HCT116 (cell line): ENCODE measurements around the gene DGKZ. TPM values are rescaled to one million over a fixed set of nuclear protein-coding genes. Genes with fewer than 3 reads are reported as not detected.

Experiments used
- ATAC-seq: fragments of 200-7000 bp; cut with Tn5 transposase; 2 replicates; pipeline ENCODE4 v1.9.1; 2020; ENCODE audit warnings: mild to moderate bottlenecking, moderate library complexity
- BruUV-seq: library from RNA; stranded (reverse); fragments of 400-500 nt; replicated peaks from 2 replicates; lab custom pipeline; 2021; lab: Mats Ljungman, UMichigan
- CTCF ChIA-PET: fragments of 300-600 bp; sonication (Branson Sonifier 250); formaldehyde crosslinking; loops from one replicate; lab custom pipeline; 2021; ENCODE audit warnings: antibody characterized with exemption; lab: Charles Lee
- POLR2A ChIA-PET: fragments of 300-600, 350-600 bp; sonication (Branson Sonifier 250); formaldehyde crosslinking; loops from one replicate; lab custom pipeline; 2021; ENCODE audit warnings: antibody characterized with exemption; lab: Charles Lee
- RAD21 ChIA-PET, 2 experiments: fragments of 300-600 bp; sonication (Branson Sonifier 250); formaldehyde crosslinking; loops; one replicate each; lab custom pipeline; 2023; ENCODE audit warnings: low total read pairs in 2 of 2; ENCODE audit not compliant: uncharacterized antibody in 2 of 2, unreplicated experiment in 2 of 2, low non-redundant PET in 1 of 2; lab: Charles Lee
- DNase-seq: peaks from one replicate; pipeline ENCODE4 v3.0.0-alpha.2; 2010; ENCODE audit warnings: low read depth, low spot score
- H2AFZ ChIP-seq: fragments of 200-600 bp; shearing (Covaris generic), sonication (generic); 2 replicates; pipeline ENCODE4 v1.6.1; 2017; ENCODE audit warnings: low read depth, mixed run types, mixed read lengths, antibody characterized with exemption, low read length; ENCODE audit not compliant: poor library complexity, severe bottlenecking
- H3K27ac ChIP-seq: 2 replicates; pipeline ENCODE4 v1.5.1; 2012; ENCODE audit warnings: low read depth, low read length
- H3K27me3 ChIP-seq: fragments of 200-600 bp; sonication (generic); 2 replicates; pipeline ENCODE4 v1.6.1; 2016; ENCODE audit warnings: mixed run types, low read length, mixed read lengths; ENCODE audit not compliant: insufficient read depth
- H3K36me3 ChIP-seq, 2 experiments: fragments of 200-500 bp in 1 of 2; fragments of 200-600 bp in 1 of 2; sonication (Bioruptor generic) in 1 of 2; sonication (generic) in 1 of 2; 2 replicates each; pipeline versions ENCODE4 v1.5.1 to v1.6.1; 2014 to 2016; ENCODE audit warnings: low read length in 2 of 2, inconsistent platforms in 1 of 2, mixed read lengths in 1 of 2, mixed run types in 1 of 2; ENCODE audit not compliant: insufficient read depth in 2 of 2, control insufficient read depth in 1 of 2
- H3K4me1 ChIP-seq, 2 experiments: fragments of 200-600 bp in 1 of 2; sonication (generic) in 1 of 2; 2 replicates each; pipeline versions ENCODE4 v1.5.1 to v1.6.1; 2012 to 2017; ENCODE audit warnings: low read length in 2 of 2, inconsistent platforms in 1 of 2, mild to moderate bottlenecking in 1 of 2, mixed read lengths in 1 of 2, mixed run types in 1 of 2, moderate library complexity in 1 of 2; ENCODE audit not compliant: insufficient read depth in 2 of 2, control insufficient read depth in 1 of 2
- H3K4me2 ChIP-seq: fragments of 200-600 bp; sonication (generic); 2 replicates; pipeline ENCODE4 v1.6.1; 2017; ENCODE audit warnings: mixed run types, low read length, mixed read lengths
- H3K4me3 ChIP-seq, 2 experiments: fragments of 200-600 bp in 1 of 2; sonication (generic) in 1 of 2; replicated peaks in 1 of 2; 2 replicates each; pipeline ENCODE4 v1.5.1; 2011 to 2016; ENCODE audit warnings: low read length in 2 of 2, control low read depth in 1 of 2, low read depth in 1 of 2, mild to moderate bottlenecking in 1 of 2, mixed read lengths in 1 of 2, mixed run types in 1 of 2
- H3K79me2 ChIP-seq: fragments of 200-600 bp; sonication (generic); 2 replicates; pipeline ENCODE4 v1.6.1; 2017; ENCODE audit warnings: mild to moderate bottlenecking, mixed run types, low read length, moderate library complexity, mixed read lengths; ENCODE audit not compliant: insufficient read depth
- H3K9ac ChIP-seq: fragments of 200-600 bp; sonication (generic); 2 replicates; pipeline ENCODE4 v1.6.1; 2016; ENCODE audit warnings: low read length, mixed read lengths
- H3K9me2 ChIP-seq: fragments of 200-600 bp; sonication (generic), shearing (Covaris generic); 2 replicates; pipeline ENCODE4 v1.6.1; 2017; ENCODE audit warnings: mixed run types, mild to moderate bottlenecking, moderate library complexity; ENCODE audit not compliant: insufficient read depth
- H3K9me3 ChIP-seq, 2 experiments: fragments of 200-500 bp in 1 of 2; fragments of 200-600 bp in 1 of 2; sonication (Bioruptor generic) in 1 of 2; sonication (generic) in 1 of 2; 2 replicates each; pipeline ENCODE4 v1.6.1; 2014 to 2017; ENCODE audit warnings: low read length in 2 of 2, mixed read lengths in 2 of 2, inconsistent platforms in 1 of 2, low read depth in 1 of 2, mild to moderate bottlenecking in 1 of 2, mixed run types in 1 of 2, moderate library complexity in 1 of 2; ENCODE audit not compliant: control insufficient read depth in 1 of 2, insufficient read depth in 1 of 2
- H4K20me1 ChIP-seq: fragments of 200-600 bp; sonication (generic), shearing (Covaris generic); 2 replicates; pipeline ENCODE4 v1.6.1; 2017; ENCODE audit warnings: mixed run types, mild to moderate bottlenecking, moderate library complexity; ENCODE audit not compliant: insufficient read depth
- CEBPB ChIP-seq: IDR thresholded peaks from 2 replicates; pipeline ENCODE4 v1.6.1; 2012; ENCODE audit warnings: low read depth
- ELF1 ChIP-seq: IDR thresholded peaks from 2 replicates; pipeline ENCODE4 v1.6.1; 2012; ENCODE audit warnings: low read depth, borderline replicate concordance
- EZH2 ChIP-seq: fragments of 200-600 bp; sonication (generic); IDR thresholded peaks from 2 replicates; pipeline ENCODE4 v1.6.1; 2017; ENCODE audit warnings: antibody characterized with exemption, mixed run types
- EZH2phosphoT487 ChIP-seq: fragments of 200-600 bp; IDR thresholded peaks from 2 replicates; pipeline ENCODE4 v1.6.1; 2018; ENCODE audit warnings: antibody characterized with exemption, borderline replicate concordance
- JUND ChIP-seq: IDR thresholded peaks from 2 replicates; pipeline ENCODE4 v1.6.1; 2012
- POLR2A ChIP-seq: IDR thresholded peaks from 2 replicates; pipeline ENCODE4 v1.7.0; 2011; ENCODE audit warnings: borderline replicate concordance; ENCODE audit not compliant: insufficient read depth, insufficient read length; ENCODE audit errors: extremely low read depth
- POLR2AphosphoS5 ChIP-seq: IDR thresholded peaks from 2 replicates; pipeline ENCODE4 v1.6.1; 2011; ENCODE audit warnings: mild to moderate bottlenecking, low read depth, low read length, moderate library complexity
- SP1 ChIP-seq: IDR thresholded peaks from 2 replicates; pipeline ENCODE4 v1.6.1; 2012; ENCODE audit warnings: low read depth
- SRF ChIP-seq: IDR thresholded peaks from 2 replicates; pipeline ENCODE4 v1.6.1; 2012; ENCODE audit warnings: low read depth
- TCF7L2 ChIP-seq: IDR thresholded peaks from 2 replicates; pipeline ENCODE4 v1.7.0; 2011; ENCODE audit warnings: borderline replicate concordance, inconsistent platforms; ENCODE audit not compliant: insufficient read depth, insufficient read length; ENCODE audit errors: extremely low read depth
- ZNF274 ChIP-seq: fragments of 200-500 bp; sonication (Bioruptor generic); IDR thresholded peaks from 2 replicates; pipeline ENCODE4 v1.6.1; 2014; ENCODE audit warnings: mild to moderate bottlenecking, low read depth, low read length, inconsistent platforms
- intact Hi-C: fragments of 100-400 bp; cut with micrococcal nuclease; formaldehyde crosslinking; loops from 2 replicates; pipeline ENCODE4 v1.10.0; 2022
- total RNA-seq: library from RNA; stranded (reverse); gene quantifications from one replicate; pipeline ENCODE4 v1.2.1, GENCODE V29; 2021; ENCODE audit not compliant: unreplicated experiment
- TF ChIP-seq, protein P1 (sequence below): IDR thresholded peaks from 2 replicates; pipeline ENCODE4 v1.6.1; 2012; ENCODE audit warnings: low read depth

Gene DGKZ
- total RNA-seq, 1 experiment from 2014 or later = 70.2 TPM

DNA sequence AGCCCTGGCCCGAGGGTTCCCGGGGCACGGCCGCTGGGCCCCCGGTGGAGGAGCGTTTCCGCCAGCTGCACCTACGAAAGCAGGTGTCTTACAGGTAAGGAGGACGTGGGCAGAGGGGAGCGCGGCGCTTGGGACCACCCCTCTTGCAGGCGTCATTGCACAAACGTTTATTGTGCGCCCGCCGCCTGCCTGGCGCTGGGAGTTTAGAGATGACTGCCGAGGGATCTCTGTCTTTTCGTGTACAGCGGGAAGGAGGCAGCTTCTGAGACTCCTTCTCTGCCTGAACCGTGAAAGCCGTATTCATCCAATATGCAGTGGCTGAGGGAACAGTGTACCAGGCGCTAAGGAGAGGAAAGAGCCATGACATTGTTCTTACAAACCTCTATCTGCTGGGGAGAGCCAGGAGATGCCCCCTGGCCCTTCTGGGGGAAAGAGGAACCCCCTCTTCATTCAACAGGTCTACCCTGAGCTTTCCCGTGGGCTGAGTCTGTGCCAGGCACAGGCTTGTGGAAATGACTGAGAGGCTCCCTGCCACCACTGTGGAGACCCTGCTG lies 13.8 kb upstream of the DGKZ start (continued):
- TF ChIP-seq, protein P1, sequence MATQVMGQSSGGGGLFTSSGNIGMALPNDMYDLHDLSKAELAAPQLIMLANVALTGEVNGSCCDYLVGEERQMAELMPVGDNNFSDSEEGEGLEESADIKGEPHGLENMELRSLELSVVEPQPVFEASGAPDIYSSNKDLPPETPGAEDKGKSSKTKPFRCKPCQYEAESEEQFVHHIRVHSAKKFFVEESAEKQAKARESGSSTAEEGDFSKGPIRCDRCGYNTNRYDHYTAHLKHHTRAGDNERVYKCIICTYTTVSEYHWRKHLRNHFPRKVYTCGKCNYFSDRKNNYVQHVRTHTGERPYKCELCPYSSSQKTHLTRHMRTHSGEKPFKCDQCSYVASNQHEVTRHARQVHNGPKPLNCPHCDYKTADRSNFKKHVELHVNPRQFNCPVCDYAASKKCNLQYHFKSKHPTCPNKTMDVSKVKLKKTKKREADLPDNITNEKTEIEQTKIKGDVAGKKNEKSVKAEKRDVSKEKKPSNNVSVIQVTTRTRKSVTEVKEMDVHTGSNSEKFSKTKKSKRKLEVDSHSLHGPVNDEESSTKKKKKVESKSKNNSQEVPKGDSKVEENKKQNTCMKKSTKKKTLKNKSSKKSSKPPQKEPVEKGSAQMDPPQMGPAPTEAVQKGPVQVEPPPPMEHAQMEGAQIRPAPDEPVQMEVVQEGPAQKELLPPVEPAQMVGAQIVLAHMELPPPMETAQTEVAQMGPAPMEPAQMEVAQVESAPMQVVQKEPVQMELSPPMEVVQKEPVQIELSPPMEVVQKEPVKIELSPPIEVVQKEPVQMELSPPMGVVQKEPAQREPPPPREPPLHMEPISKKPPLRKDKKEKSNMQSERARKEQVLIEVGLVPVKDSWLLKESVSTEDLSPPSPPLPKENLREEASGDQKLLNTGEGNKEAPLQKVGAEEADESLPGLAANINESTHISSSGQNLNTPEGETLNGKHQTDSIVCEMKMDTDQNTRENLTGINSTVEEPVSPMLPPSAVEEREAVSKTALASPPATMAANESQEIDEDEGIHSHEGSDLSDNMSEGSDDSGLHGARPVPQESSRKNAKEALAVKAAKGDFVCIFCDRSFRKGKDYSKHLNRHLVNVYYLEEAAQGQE = no peak
- TF ChIP-seq SRF (no peak), ELF1 (no peak), EZH2phosphoT487 (no peak), ZNF274 (no peak), TCF7L2 (no peak), CEBPB (no peak)
- TF ChIP-seq, all 23 proteins: peak for 0

DNA sequence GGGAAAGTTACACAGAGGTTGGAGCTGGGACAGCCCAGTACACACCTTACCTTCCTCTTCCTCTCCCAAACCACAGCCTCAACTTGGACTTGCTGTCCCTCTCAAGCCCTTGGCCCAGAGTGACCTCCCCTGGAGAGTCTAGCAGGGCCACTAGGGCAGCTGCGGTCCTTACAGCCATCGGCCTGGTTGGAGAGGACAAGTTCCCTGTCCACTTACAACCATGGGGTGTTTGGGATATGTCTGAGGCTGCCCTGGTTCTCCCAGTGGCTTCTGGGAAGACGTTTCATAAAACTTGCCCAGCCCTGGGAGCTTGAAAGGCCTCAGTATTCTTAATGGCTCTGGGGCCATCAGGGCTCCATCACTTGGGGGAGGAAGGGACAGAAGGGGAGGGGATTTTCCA lies 13.1 kb upstream of the DGKZ start:
- H3K27ac ChIP-seq = no peak overlapping the region
- ATAC-seq (no peak), DNase-seq (no peak)
- no peak overlapping the region for H3K4me3 ChIP-seq
- H3K9ac ChIP-seq = no peak overlapping the region
- peaks cover 0 to 24% of the 10 kb centered on the region in 2 experiments; a peak in 3 of 4 replicates for H3K4me1 ChIP-seq
- H3K79me2 ChIP-seq = no peaks in the 10 kb centered on the region
- no peak overlapping the region for H2AFZ ChIP-seq
- H3K9me3 ChIP-seq = no peaks in the 10 kb centered on the region
- no peaks in the 10 kb centered on the region for H3K36me3 ChIP-seq
- ChIA-PET POLR2A (no interaction called here), CTCF (no interaction called here), RAD21 (no interaction called here)
- intact Hi-C loops = no loop called here
- no peaks in the 10 kb centered on the region for H4K20me1 ChIP-seq
- no peaks in the 10 kb centered on the region for H3K9me2 ChIP-seq
- H3K4me2 ChIP-seq = no peak overlapping the region
- BruUV-seq = no TSS peak
- TF ChIP-seq JUND = no peak
- no peak for TF ChIP-seq POLR2AphosphoS5
- TF ChIP-seq ZNF274 = no peak
- TF ChIP-seq SP1 = no peak
- TF ChIP-seq, protein P1 = no peak
- TF ChIP-seq POLR2A = no peak
- TF ChIP-seq SRF = no peak
- TF ChIP-seq EZH2 = no peak
- no peak for TF ChIP-seq EZH2phosphoT487
- no peak for TF ChIP-seq CEBPB
- no peaks in the 10 kb centered on the region for H3K27me3 ChIP-seq
